BE2C (cell line): ENCODE results near the gene DLX5.

Experiments
- DNase-seq: peaks from one replicate; pipeline ENCODE4 v3.0.0-alpha.2; 2020
- H3K27me3 ChIP-seq: fragments of 250-450 bp; sonication (Bioruptor Pico); 2 replicates; pipeline ENCODE4 v1.5.1; 2020; ENCODE audit warnings: mild to moderate bottlenecking
- H3K36me3 ChIP-seq: fragments of 250-450 bp; sonication (Bioruptor Pico); 2 replicates; pipeline ENCODE4 v1.5.1; 2020; ENCODE audit warnings: mild to moderate bottlenecking
- H3K4me1 ChIP-seq: fragments of 250-450 bp; sonication (Bioruptor Pico); 2 replicates; pipeline ENCODE4 v1.5.1; 2020
- H3K4me3 ChIP-seq: 2 replicates; pipeline ENCODE4 v1.5.1; 2011; ENCODE audit warnings: low read depth, low read length
- H3K9me3 ChIP-seq: fragments of 250-450 bp; sonication (Bioruptor Pico); 2 replicates; pipeline ENCODE4 v1.5.1; 2020
- TF ChIP-seq, protein P1 (sequence below): IDR thresholded peaks from 2 replicates; pipeline ENCODE4 v1.5.1; 2012; ENCODE audit warnings: mild to moderate bottlenecking, low read depth, low read length

Gene DLX5

GRCh38 chr7:97021747-97022490 is 2.7 kb downstream of the DLX5 start:
- H3K9me3 ChIP-seq: no peaks in the 10 kb centered on the region
- H3K4me1 ChIP-seq: peaks cover 4% of the 10 kb centered on the region; the same call in 1 of the 2 replicates
- no peaks in the 10 kb centered on the region for H3K36me3 ChIP-seq
- H3K27me3 ChIP-seq: peaks cover 22% of the 10 kb centered on the region
- H3K4me3 ChIP-seq: no peak overlapping the region
- no peak for DNase-seq
- TF ChIP-seq, protein P1, sequence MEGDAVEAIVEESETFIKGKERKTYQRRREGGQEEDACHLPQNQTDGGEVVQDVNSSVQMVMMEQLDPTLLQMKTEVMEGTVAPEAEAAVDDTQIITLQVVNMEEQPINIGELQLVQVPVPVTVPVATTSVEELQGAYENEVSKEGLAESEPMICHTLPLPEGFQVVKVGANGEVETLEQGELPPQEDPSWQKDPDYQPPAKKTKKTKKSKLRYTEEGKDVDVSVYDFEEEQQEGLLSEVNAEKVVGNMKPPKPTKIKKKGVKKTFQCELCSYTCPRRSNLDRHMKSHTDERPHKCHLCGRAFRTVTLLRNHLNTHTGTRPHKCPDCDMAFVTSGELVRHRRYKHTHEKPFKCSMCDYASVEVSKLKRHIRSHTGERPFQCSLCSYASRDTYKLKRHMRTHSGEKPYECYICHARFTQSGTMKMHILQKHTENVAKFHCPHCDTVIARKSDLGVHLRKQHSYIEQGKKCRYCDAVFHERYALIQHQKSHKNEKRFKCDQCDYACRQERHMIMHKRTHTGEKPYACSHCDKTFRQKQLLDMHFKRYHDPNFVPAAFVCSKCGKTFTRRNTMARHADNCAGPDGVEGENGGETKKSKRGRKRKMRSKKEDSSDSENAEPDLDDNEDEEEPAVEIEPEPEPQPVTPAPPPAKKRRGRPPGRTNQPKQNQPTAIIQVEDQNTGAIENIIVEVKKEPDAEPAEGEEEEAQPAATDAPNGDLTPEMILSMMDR: no peak

GRCh38 chr7:97020996-97021746 is 3.5 kb downstream of the DLX5 start:
- TF ChIP-seq, protein P1: no peak
- H3K4me3 ChIP-seq: no peak overlapping the region
- H3K4me1 ChIP-seq: no peaks in the 10 kb centered on the region; the same call in 1 of the 2 replicates
- H3K9me3 ChIP-seq: no peaks in the 10 kb centered on the region
- peaks cover 22% of the 10 kb centered on the region for H3K27me3 ChIP-seq
- DNase-seq: no peak
- H3K36me3 ChIP-seq: no peaks in the 10 kb centered on the region

DNA sequence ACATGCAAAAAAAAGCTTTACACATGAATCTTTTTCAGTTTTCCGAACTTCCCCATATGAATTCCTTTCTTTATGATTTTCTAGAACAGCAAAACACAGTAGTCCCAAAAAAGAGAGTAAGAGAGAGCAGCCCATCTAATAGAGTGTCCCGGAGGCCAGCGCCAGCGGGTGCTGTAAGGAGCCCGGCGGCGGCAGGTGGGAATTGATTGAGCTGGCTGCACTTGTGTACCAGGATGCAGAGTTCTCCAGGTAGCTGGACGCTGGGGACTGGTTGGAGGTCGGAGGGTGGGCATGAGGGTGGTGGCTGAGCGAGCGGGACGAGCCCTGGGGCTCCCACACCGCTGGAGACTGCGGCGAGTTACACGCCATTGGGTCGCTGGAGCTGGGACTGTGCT is 4.0 kb downstream of the DLX5 start:
- DNase-seq: no peak
- TF ChIP-seq, protein P1: no peak
- no peaks in the 10 kb centered on the region; the same call in 1 of the 2 replicates for H3K4me1 ChIP-seq
- no peak overlapping the region for H3K4me3 ChIP-seq
- H3K27me3 ChIP-seq: peaks cover 22% of the 10 kb centered on the region
- no peaks in the 10 kb centered on the region for H3K36me3 ChIP-seq
- no peaks in the 10 kb centered on the region for H3K9me3 ChIP-seq

GRCh38 chr7:97019710-97020225 is 4.9 kb downstream of the DLX5 start:
- no peak for DNase-seq
- H3K4me3 ChIP-seq: no peak overlapping the region
- TF ChIP-seq, protein P1: no peak
- H3K27me3 ChIP-seq: peaks cover 17% of the 10 kb centered on the region
- H3K36me3 ChIP-seq: no peaks in the 10 kb centered on the region
- H3K4me1 ChIP-seq: peaks cover under 1% of the 10 kb centered on the region
- H3K9me3 ChIP-seq: no peaks in the 10 kb centered on the region

DNA sequence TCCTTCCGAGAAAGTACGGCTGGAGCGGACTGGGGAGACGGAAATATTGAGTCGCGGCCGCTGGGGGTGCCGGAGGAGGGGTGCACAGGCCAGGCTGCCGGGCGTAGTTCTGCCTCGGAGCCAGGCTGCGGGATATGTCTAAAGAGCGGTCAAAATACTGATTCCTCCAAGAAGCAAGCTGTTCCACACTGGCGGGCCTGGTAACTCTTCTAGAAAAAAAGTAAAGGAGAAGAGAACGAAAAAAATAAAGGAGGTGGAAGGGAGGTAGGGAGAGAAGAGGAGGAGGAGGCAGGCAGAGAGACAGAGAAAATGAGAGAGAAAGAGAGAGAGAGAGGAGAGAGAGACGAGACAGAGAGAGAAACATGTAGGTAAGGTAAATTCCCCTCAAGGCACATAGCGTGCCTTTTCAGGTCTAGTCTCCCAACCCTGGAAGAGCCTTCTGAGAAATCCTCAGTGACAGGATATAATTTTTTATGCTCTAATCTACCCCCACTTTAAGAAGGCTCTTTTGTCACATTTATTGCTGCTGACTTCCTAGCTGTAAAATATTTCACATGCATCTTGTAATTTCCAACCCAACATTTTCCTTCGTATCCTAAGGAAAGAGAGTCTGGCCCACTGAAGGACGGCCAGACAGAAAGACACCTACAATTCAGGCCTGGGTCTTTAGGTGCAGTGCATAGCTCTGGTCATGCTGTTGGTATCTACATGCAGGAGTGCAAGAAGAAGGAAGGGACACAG is 5.7 kb downstream of the DLX5 start:
- TF ChIP-seq, protein P1: no peak
- Histone ChIP-seq H3K4me3 (no peak overlapping the region), H3K9me3 (no peaks in the 10 kb centered on the region), H3K27me3 (peaks cover 9% of the 10 kb centered on the region), H3K36me3 (no peaks in the 10 kb centered on the region), H3K4me1 (peaks cover 4% of the 10 kb centered on the region)
- no peak for DNase-seq
